Suprapubic skin (tissue), 4 donors: ENCODE measurements around the gene CLDN16.

Experiments
- CTCF ChIP-seq, 2 donors: fragments of 200-600 bp in 1 of 2; fragments of 450-650 bp in 1 of 2; sonication (generic) in 1 of 2; IDR thresholded peaks; one replicate each; pipeline ENCODE4 v1.5.1; 2016 to 2019; ENCODE audit warnings: antibody characterized with exemption in 2 of 2, mild to moderate bottlenecking in 1 of 2, moderate library complexity in 1 of 2
- EP300 ChIP-seq: sonication (generic); formaldehyde crosslinking; IDR thresholded peaks from one replicate; pipeline ENCODE4 v1.6.1; 2017; ENCODE audit warnings: antibody characterized with exemption
- POLR2A ChIP-seq, 2 donors: fragments of 450-650 bp; IDR thresholded peaks; one replicate each; pipeline ENCODE4 v1.6.1; 2017; ENCODE audit warnings: antibody characterized with exemption in 2 of 2, mild to moderate bottlenecking in 2 of 2, moderate library complexity in 2 of 2
- POLR2AphosphoS5 ChIP-seq, 3 donors: sonication (generic); formaldehyde crosslinking; IDR thresholded peaks; one replicate each; pipeline ENCODE4 v1.6.1; 2017; ENCODE audit warnings: antibody characterized with exemption in 3 of 3

GRCh38 chr3:190388703-190389102 lies 740 bp downstream of the CLDN16 start:
- TF ChIP-seq CTCF (IDR thresholded peaks at IDR 0.05) (no peak), EP300 (no peak), POLR2A (IDR thresholded peaks at IDR 0.05) (no peak), POLR2AphosphoS5 (IDR thresholded peaks at IDR 0.05) (no peak)
